Measurements from ENCODE around the gene CRB2. TPM values are rescaled to one million over a fixed set of nuclear protein-coding genes. Genes with fewer than 3 reads are reported as not detected.

The CRB2 gene
- total and polyA plus RNA-seq, 11 donors = 0.05 to 10.1 (median 0.10) TPM; not detected in 8

DNA sequence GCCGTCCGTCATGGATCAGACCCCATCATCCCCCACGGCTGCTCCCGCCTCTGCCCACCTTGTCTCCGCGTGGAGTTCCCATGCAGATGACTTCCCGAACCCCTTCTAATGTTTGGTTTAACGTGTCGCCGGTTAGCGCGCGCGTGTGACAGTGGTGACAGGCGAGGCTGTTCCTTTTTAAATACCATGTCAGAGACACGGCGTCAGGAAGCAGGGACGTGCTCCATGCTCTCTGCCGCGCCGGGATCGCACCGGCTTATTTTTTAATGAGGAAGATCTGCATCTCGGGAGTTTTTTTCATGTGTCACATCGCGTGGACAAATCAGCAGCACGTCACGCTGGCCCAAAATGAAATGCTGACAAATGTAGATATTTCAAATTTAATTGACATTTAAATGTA is 35.9 kb downstream of the CRB2 start:
- TF ChIP-seq POLR2A (IDR thresholded peaks at IDR 0.05) = no peak
- TF ChIP-seq, protein P1, sequence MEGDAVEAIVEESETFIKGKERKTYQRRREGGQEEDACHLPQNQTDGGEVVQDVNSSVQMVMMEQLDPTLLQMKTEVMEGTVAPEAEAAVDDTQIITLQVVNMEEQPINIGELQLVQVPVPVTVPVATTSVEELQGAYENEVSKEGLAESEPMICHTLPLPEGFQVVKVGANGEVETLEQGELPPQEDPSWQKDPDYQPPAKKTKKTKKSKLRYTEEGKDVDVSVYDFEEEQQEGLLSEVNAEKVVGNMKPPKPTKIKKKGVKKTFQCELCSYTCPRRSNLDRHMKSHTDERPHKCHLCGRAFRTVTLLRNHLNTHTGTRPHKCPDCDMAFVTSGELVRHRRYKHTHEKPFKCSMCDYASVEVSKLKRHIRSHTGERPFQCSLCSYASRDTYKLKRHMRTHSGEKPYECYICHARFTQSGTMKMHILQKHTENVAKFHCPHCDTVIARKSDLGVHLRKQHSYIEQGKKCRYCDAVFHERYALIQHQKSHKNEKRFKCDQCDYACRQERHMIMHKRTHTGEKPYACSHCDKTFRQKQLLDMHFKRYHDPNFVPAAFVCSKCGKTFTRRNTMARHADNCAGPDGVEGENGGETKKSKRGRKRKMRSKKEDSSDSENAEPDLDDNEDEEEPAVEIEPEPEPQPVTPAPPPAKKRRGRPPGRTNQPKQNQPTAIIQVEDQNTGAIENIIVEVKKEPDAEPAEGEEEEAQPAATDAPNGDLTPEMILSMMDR (IDR thresholded peaks at IDR 0.05) = no peak
- ATAC-seq = no peak

DNA sequence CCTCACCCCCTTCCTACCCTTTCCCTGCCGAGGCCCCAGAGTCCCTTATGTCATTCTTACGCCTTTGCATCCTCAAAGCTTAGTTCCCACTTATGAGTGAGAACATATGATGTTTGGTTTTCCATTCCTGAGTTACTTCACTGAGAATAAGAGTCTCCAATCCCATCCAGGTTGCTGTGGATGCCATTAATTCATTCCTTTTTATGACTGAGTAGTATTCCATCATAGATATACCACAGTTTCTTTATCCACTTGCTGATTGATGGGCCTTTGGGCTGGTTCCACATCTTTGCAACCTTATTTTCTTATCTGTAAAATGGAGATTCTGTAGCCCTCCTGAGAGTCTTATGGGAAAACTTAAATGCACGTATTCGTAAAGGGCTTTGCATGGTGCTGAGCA is 36.8 kb downstream of the CRB2 start:
- no peaks in the 10 kb centered on the region for H3K27me3 ChIP-seq
- intact Hi-C loops (cut with DNase I) = no loop called here
- H3K4me3 ChIP-seq = no peak overlapping the region
- ATAC-seq (no peak), DNase-seq (no peak)
- H3K4me1 ChIP-seq = no peaks in the 10 kb centered on the region
- H3K36me3 ChIP-seq = peaks cover 0 to under 1% (median 0%) of the 10 kb centered on the region in 9 donors
- peaks cover 0 to 9% (median 0%) of the 10 kb centered on the region in 12 donors for H3K9me3 ChIP-seq
- TF ChIP-seq, protein P1 (IDR thresholded peaks at IDR 0.05) = no peak
- no peak for TF ChIP-seq POLR2A (IDR thresholded peaks at IDR 0.05)
- WGBS, 4 donors = 87 to 100% (median 97%) methylated on average over 4 of the region's 4 CpGs
- H3K27ac ChIP-seq = no peak overlapping the region

More for the DNA sequence above, 35.9 kb downstream of the CRB2 start:
- intact Hi-C loops (cut with DNase I) = no loop called here
- Histone ChIP-seq H3K9me3 (peaks cover 0 to 9% (median 0%) of the 10 kb centered on the region in 12 donors), H3K27ac (no peak overlapping the region), H3K4me3 (no peak overlapping the region), H3K36me3 (no peaks in the 10 kb centered on the region), H3K4me1 (no peaks in the 10 kb centered on the region), H3K27me3 (no peaks in the 10 kb centered on the region)
- DNase-seq = no peak
- 85 to 91% (median 89%) methylated on average over 28 of the region's 28 CpGs for WGBS, 4 donors

DNA sequence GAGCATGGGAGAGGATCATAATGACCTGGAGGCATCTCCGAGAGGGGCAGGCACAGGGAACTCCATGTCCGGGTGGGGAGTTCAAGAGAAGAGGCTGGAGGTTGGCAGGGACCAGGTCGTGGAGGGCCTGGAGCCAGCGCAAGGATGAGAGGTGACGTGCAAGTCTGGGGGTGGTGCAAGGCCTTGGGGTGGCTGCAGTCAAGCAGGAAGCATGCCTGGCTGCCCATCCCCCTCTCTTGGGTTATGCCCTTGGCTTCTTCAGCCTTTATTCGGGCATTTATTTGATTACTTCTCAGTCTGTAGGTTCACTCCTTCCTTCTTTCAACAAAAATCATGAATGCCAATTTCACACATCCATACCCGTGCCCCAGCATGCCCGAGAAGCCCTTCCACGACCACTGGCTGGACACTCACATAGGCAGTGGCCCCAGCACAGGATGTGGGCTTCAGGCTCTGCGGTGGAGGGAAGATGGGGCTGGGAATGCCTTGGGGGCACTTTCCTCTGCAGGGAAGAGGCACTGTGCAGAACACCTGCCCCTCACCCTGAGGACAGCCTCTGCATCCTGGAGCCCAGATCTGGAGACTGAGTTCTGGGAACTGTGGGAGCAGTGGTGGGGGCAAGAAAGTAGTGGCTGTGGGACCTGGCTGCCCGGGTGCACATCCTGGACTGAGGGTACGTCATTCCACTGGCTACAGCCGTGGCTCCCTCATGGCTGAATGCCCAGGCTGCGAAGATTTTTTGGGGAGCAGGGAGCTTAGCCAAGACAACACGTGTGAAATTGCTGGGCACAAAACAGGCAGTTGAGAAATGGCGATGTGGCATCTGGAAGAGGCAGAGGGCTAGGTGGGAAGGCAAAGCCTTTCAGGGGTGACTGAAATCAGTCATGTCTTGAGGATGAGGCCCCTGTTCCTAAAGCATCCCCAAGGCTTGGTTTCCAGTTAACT is 38.6 kb downstream of the CRB2 start:
- H3K36me3 ChIP-seq = peaks cover 0 to 4% (median 0%) of the 10 kb centered on the region in 9 donors
- no peak overlapping the region for H3K27ac ChIP-seq
- ATAC-seq (no peak), DNase-seq (no peak)
- H3K27me3 ChIP-seq = no peaks in the 10 kb centered on the region
- no peak for TF ChIP-seq POLR2A (IDR thresholded peaks at IDR 0.05)
- TF ChIP-seq, protein P1 (IDR thresholded peaks at IDR 0.05) = no peak
- WGBS, 4 donors = 81 to 88% (median 85%) methylated on average over 16 of the region's 16 CpGs
- no peaks in the 10 kb centered on the region for H3K4me1 ChIP-seq
- H3K4me3 ChIP-seq = no peak overlapping the region
- H3K9me3 ChIP-seq = peaks cover 0 to 9% (median 0%) of the 10 kb centered on the region in 12 donors
- intact Hi-C loops (cut with DNase I) = no loop called here

DNA sequence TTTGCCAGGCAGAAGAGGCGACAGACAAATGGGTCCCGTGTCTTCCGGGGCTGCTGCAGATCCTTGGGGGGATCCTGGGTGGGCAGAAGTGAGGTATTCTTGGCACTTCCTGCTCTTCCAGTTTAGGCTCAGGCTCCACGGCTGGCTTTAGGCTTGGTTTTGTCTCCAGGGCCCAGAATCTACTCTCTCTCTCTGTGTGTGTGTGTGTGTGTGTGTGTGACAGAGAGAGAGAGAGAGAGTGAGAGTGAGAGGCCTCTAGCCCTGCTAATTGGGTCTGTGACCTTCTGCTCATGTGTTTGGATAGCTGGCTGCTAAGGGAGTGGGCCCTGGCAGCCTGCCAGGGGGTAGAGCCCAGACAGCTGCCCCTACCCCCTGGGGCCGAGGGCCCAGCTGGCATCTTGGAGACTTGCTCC is 39.3 kb downstream of the CRB2 start:
- intact Hi-C loops (cut with DNase I) = no loop called here
- ATAC-seq = no peak
- DNase-seq = no peak
- 57 to 75% (median 71%) methylated on average over 2 to 5 of the region's 5 CpGs for WGBS, 4 donors
- Histone ChIP-seq H3K9me3 (peaks cover 0 to 9% (median 0%) of the 10 kb centered on the region in 12 donors), H3K27me3 (no peaks in the 10 kb centered on the region), H3K27ac (no peak overlapping the region), H3K4me1 (no peaks in the 10 kb centered on the region), H3K36me3 (peaks cover 0 to 12% (median 0%) of the 10 kb centered on the region in 9 donors), H3K4me3 (no peak overlapping the region)
- TF ChIP-seq, protein P1 (IDR thresholded peaks at IDR 0.05) = no peak

Data from heart left ventricle (tissue), 16 donors.